ENCODE measurements around the gene TCTN2. TPM values are rescaled to one million over a fixed set of nuclear protein-coding genes. Genes with fewer than 3 reads are reported as not detected.
A peak's percentile ranks its signal among the peaks of the same experiment; 100 is the strongest.

The TCTN2 gene
- total and polyA plus RNA-seq, 9 of the 15 experiments (the other 6 are each of a cell fraction or from before 2014, with no cell fraction given) = 0.58 to 5.5 (median 3.6) TPM

DNA sequence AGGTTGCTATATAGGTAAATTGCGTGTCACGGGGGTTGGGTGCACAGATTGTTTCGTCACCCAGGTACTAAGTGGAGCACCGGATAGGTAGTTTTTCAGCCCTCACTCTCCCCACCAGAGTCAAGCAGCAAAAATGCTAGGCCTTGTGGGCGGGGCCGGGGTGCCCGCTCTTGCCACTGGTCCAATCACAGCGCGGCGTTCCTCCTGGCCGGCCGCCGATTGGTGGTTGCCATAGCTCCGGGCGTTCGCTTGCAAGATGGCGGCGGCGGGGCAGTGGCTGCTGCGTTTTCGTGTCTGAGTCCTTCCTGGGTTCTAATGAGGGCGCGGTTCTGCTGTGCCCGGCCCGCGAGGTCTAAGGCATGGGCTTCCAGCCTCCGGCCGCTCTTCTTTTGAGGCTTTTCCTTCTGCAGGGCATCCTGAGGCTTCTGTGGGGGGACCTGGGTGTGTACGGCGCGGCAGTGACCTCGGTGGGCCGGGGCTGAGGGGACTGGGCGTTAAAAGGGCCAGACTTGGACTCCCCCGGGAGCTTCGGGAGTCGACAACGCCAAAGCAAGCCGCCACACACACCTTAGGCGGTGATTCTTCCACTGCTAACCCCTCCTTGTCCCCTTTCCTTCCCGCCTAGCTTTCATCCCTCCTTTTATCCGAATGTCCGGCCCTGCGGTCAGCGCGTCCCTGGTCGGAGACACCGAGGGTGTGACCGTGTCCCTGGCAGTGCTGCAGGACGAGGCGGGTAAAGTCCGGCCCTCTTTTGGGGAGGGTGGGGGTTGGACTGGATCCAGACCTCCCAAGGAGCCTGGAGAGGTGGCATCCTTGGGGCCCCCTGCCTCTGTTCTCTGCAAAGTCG, at the start of gene TCTN2 (continued):
- TF ChIP-seq NEUROD1 (IDR thresholded peaks at IDR 0.05; ENCODE audit: borderline replicate concordance, low read depth, low read length, partially characterized antibody) = peak; percentile 70
- TF ChIP-seq, protein P1, sequence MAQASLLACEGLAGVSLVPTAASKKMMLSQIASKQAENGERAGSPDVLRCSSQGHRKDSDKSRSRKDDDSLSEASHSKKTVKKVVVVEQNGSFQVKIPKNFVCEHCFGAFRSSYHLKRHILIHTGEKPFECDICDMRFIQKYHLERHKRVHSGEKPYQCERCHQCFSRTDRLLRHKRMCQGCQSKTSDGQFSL (CRISPR knock-in tag; IDR thresholded peaks at IDR 0.05) = no peak
- TF ChIP-seq, protein P1 (tag; IDR thresholded peaks at IDR 0.05) = no peak
- no peak for TF ChIP-seq TBL1XR1 (IDR thresholded peaks at IDR 0.05; ENCODE audit: low read length in 2 of 2)
- TF ChIP-seq, protein P2, sequence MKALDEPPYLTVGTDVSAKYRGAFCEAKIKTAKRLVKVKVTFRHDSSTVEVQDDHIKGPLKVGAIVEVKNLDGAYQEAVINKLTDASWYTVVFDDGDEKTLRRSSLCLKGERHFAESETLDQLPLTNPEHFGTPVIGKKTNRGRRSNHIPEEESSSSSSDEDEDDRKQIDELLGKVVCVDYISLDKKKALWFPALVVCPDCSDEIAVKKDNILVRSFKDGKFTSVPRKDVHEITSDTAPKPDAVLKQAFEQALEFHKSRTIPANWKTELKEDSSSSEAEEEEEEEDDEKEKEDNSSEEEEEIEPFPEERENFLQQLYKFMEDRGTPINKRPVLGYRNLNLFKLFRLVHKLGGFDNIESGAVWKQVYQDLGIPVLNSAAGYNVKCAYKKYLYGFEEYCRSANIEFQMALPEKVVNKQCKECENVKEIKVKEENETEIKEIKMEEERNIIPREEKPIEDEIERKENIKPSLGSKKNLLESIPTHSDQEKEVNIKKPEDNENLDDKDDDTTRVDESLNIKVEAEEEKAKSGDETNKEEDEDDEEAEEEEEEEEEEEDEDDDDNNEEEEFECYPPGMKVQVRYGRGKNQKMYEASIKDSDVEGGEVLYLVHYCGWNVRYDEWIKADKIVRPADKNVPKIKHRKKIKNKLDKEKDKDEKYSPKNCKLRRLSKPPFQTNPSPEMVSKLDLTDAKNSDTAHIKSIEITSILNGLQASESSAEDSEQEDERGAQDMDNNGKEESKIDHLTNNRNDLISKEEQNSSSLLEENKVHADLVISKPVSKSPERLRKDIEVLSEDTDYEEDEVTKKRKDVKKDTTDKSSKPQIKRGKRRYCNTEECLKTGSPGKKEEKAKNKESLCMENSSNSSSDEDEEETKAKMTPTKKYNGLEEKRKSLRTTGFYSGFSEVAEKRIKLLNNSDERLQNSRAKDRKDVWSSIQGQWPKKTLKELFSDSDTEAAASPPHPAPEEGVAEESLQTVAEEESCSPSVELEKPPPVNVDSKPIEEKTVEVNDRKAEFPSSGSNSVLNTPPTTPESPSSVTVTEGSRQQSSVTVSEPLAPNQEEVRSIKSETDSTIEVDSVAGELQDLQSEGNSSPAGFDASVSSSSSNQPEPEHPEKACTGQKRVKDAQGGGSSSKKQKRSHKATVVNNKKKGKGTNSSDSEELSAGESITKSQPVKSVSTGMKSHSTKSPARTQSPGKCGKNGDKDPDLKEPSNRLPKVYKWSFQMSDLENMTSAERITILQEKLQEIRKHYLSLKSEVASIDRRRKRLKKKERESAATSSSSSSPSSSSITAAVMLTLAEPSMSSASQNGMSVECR (CRISPR knock-in tag; IDR thresholded peaks at IDR 0.05) = peak; percentile 86; the same call in 1 of the 2 replicates
- TF ChIP-seq, protein P3, sequence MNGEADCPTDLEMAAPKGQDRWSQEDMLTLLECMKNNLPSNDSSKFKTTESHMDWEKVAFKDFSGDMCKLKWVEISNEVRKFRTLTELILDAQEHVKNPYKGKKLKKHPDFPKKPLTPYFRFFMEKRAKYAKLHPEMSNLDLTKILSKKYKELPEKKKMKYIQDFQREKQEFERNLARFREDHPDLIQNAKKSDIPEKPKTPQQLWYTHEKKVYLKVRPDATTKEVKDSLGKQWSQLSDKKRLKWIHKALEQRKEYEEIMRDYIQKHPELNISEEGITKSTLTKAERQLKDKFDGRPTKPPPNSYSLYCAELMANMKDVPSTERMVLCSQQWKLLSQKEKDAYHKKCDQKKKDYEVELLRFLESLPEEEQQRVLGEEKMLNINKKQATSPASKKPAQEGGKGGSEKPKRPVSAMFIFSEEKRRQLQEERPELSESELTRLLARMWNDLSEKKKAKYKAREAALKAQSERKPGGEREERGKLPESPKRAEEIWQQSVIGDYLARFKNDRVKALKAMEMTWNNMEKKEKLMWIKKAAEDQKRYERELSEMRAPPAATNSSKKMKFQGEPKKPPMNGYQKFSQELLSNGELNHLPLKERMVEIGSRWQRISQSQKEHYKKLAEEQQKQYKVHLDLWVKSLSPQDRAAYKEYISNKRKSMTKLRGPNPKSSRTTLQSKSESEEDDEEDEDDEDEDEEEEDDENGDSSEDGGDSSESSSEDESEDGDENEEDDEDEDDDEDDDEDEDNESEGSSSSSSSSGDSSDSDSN (IDR thresholded peaks at IDR 0.05; ENCODE audit: borderline replicate concordance in 1 of 2, low read depth in 2 of 2, low read length in 2 of 2) = no peak
- TF ChIP-seq FOS (IDR thresholded peaks at IDR 0.05; ENCODE audit: extremely low read depth, insufficient read length) = peak; percentile 88
- TF ChIP-seq TAF1 (IDR thresholded peaks at IDR 0.05; ENCODE audit: control insufficient read depth, extremely low read depth, insufficient read depth, low read length, severe bottlenecking) = peak; percentile 50
- TF ChIP-seq CREM (IDR thresholded peaks at IDR 0.05; ENCODE audit: low read depth) = peak; percentile 15; the same call in 1 of the 2 replicates
- TF ChIP-seq ELF4 (CRISPR knock-in tag; IDR thresholded peaks at IDR 0.05) = no peak
- TF ChIP-seq ZNF507 (tag; conservative IDR thresholded peaks at IDR 0.05) = no peak
- no peak for TF ChIP-seq TCFL5 (CRISPR knock-in tag; conservative IDR thresholded peaks at IDR 0.05)
- TF ChIP-seq CAMTA2 (CRISPR knock-in tag; conservative IDR thresholded peaks at IDR 0.05) = no peak
- TF ChIP-seq, protein P4, sequence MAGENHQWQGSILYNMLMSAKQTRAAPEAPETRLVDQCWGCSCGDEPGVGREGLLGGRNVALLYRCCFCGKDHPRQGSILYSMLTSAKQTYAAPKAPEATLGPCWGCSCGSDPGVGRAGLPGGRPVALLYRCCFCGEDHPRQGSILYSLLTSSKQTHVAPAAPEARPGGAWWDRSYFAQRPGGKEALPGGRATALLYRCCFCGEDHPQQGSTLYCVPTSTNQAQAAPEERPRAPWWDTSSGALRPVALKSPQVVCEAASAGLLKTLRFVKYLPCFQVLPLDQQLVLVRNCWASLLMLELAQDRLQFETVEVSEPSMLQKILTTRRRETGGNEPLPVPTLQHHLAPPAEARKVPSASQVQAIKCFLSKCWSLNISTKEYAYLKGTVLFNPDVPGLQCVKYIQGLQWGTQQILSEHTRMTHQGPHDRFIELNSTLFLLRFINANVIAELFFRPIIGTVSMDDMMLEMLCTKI (IDR thresholded peaks at IDR 0.05; ENCODE audit: partially characterized antibody) = no peak
- peak; percentile 79 for TF ChIP-seq PHF20 (IDR thresholded peaks at IDR 0.05; ENCODE audit: partially characterized antibody)
- peak; percentile 59 for TF ChIP-seq POLR2A (conservative IDR thresholded peaks at IDR 0.05)
- no peak for TF ChIP-seq BRD9 (IDR thresholded peaks at IDR 0.05; ENCODE audit: low read depth, partially characterized antibody)
- TF ChIP-seq FOXA1 (IDR thresholded peaks at IDR 0.05; ENCODE audit: borderline replicate concordance) = no peak
- TF ChIP-seq HMGN3 (IDR thresholded peaks at IDR 0.05; ENCODE audit: borderline replicate concordance, extremely low read depth, insufficient read length, low read depth, low read length) = peak; percentile 41

Data from K562 (cell line).